Measurements from ENCODE around the gene PRPF19. TPM values are rescaled to one million over a fixed set of nuclear protein-coding genes. Genes with fewer than 3 reads are reported as not detected.

PRPF19 gene
- total and polyA plus RNA-seq, 2 of the 13 experiments (the other 11 are each of a cell fraction or from before 2014, with no cell fraction given) = 27.4 to 91.1 TPM

DNA sequence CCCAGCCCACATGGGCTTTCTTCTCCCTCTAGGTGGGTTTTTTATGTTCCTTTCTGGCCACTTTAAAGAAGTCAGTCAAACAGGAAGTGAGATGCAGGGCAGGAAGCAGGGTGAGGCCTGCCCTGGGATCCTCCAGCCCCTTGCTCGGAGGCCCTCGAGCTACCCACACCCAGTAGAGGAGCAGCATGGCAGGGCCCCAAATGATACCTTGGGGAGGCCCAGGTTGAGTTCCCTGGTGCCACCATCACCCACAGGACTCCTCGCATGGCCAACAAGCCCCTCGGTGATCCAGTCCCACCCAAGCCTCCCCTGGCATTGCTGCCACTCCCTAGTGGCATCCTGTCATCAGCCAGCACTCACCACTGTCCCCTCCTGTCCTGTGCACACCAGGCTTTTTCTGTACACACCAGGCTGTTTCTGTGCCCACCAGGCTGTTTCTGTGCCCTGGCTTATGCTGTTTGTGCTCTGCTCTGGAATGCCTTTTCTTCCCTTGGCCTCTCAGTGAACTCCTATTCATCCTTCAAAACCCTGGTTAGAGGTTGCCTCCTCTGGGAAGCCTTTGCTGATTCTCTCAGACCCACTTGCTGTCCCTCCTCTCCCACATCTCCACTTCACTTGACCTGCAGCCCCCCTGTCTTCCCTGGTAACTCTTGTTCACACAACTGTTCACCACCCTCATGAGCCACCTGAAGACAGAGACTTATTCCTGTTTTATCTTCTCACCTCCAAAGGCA lies 47.5 kb downstream of the PRPF19 start:
- intact Hi-C loops (cut with micrococcal nuclease; ENCODE audit: unreplicated experiment) (no loop called here), in situ Hi-C loops (cut with HindIII; ENCODE audit: extremely low pct_ligation_motif_present, low pct_unique_long_range_greater_than_20kb) (no loop called here)
- no peak for FAIRE-seq
- no peaks in the 10 kb centered on the region for H3K36me3 ChIP-seq (replicated peaks in 1 of 2; ENCODE audit: control insufficient read depth in 1 of 2, insufficient read depth in 2 of 2, low read length in 2 of 2)
- ATAC-seq = no peak
- H4K20me1 ChIP-seq (ENCODE audit: insufficient read depth, low read length) = no peaks in the 10 kb centered on the region
- WGBS (ENCODE audit: low lambda C conversion rate) = 100% methylated on average over 2 of the region's 4 CpGs
- H3K9me3 ChIP-seq (ENCODE audit: low read length) = no peaks in the 10 kb centered on the region
- no peaks in the 10 kb centered on the region for H3K79me2 ChIP-seq (ENCODE audit: insufficient read depth, low read length)
- no peak overlapping the region for H3K4me3 ChIP-seq (replicated peaks in 1 of 3; ENCODE audit: insufficient read depth in 1 of 3, low read depth in 2 of 3, low read length in 3 of 3)
- BruUV-seq (replicated peaks) = no TSS peak
- H3K4me2 ChIP-seq (ENCODE audit: low read depth, low read length) = no peak overlapping the region; the same call in 1 of the 2 replicates
- ChIA-PET CTCF (ENCODE audit: low intra/inter-chr PET ratio, low total read pairs) (no interaction called here), POLR2A (no interaction called here)
- H3K27me3 ChIP-seq (ENCODE audit: control insufficient read depth in 1 of 2, insufficient read depth in 2 of 2, low read length in 2 of 2) = peaks cover 0 to 3% of the 10 kb centered on the region in 2 experiments; a peak in 1 of 5 replicates
- H3K4me1 ChIP-seq (ENCODE audit: insufficient read depth, low read length) = peaks cover 64% of the 10 kb centered on the region
- no peak overlapping the region for H2AFZ ChIP-seq (ENCODE audit: low read length)
- H3K27ac ChIP-seq (ENCODE audit: extremely low read length, insufficient read depth, low read length) = no peak overlapping the region
- no peak overlapping the region for H3K9ac ChIP-seq (ENCODE audit: insufficient read depth, low read depth, low read length)
- no peak for TF ChIP-seq NCOA1 (CRISPR knock-in tag; IDR thresholded peaks at IDR 0.05)
- TF ChIP-seq PHF8 (CRISPR knock-in tag; IDR thresholded peaks at IDR 0.05) = no peak
- no peak for TF ChIP-seq ARNT2 (CRISPR knock-in tag; IDR thresholded peaks at IDR 0.05; ENCODE audit: low read depth)
- no peak for TF ChIP-seq NFE2L1 (CRISPR knock-in tag; IDR thresholded peaks at IDR 0.05; ENCODE audit: borderline replicate concordance)
- TF ChIP-seq, protein P1, sequence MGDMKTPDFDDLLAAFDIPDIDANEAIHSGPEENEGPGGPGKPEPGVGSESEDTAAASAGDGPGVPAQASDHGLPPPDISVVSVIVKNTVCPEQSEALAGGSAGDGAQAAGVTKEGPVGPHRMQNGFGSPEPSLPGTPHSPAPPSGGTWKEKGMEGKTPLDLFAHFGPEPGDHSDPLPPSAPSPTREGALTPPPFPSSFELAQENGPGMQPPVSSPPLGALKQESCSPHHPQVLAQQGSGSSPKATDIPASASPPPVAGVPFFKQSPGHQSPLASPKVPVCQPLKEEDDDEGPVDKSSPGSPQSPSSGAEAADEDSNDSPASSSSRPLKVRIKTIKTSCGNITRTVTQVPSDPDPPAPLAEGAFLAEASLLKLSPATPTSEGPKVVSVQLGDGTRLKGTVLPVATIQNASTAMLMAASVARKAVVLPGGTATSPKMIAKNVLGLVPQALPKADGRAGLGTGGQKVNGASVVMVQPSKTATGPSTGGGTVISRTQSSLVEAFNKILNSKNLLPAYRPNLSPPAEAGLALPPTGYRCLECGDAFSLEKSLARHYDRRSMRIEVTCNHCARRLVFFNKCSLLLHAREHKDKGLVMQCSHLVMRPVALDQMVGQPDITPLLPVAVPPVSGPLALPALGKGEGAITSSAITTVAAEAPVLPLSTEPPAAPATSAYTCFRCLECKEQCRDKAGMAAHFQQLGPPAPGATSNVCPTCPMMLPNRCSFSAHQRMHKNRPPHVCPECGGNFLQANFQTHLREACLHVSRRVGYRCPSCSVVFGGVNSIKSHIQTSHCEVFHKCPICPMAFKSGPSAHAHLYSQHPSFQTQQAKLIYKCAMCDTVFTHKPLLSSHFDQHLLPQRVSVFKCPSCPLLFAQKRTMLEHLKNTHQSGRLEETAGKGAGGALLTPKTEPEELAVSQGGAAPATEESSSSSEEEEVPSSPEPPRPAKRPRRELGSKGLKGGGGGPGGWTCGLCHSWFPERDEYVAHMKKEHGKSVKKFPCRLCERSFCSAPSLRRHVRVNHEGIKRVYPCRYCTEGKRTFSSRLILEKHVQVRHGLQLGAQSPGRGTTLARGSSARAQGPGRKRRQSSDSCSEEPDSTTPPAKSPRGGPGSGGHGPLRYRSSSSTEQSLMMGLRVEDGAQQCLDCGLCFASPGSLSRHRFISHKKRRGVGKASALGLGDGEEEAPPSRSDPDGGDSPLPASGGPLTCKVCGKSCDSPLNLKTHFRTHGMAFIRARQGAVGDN (CRISPR knock-in tag; IDR thresholded peaks at IDR 0.05) = peak; percentile 15; the same call in 1 of the 2 replicates
- no peak for TF ChIP-seq ZZZ3 (CRISPR knock-in tag; IDR thresholded peaks at IDR 0.05; ENCODE audit: borderline replicate concordance)
- no peak for TF ChIP-seq RFX5 (IDR thresholded peaks at IDR 0.05; ENCODE audit: low read depth, low read length)
- TF ChIP-seq ZNF646 (CRISPR knock-in tag; IDR thresholded peaks at IDR 0.05) = no peak
- no peak for DNase-seq (ENCODE audit: low spot score)

Data from HepG2 (cell line).